Stimulated activated CD4-positive, alpha-beta T cell treated with anti-CD3 and anti-CD28 coated beads, Interleukin-15, amount 100 ng/mL, for 48 hours (primary cell): ENCODE measurements around the gene SLC41A3.
"Not testable (repeated sequence)": the region's sequence is repeated elsewhere in the genome, so short reads cannot be mapped to it uniquely, and the experiment has no call there.

ENCODE experiments used
- DNase-seq, 2 donors: peaks; one replicate each; pipeline ENCODE4 v3.0.0-alpha.2; 2020; ENCODE audit warnings: low read depth in 2 of 2

SLC41A3 gene

GRCh38 chr3:126082362-126083137 lies 1.4 kb downstream of the SLC41A3 start:
- no peak for DNase-seq

- no peak for DNase-seq
These were observed 2.1 kb downstream of the SLC41A3 start for GRCh38 chr3:126081618-126082361.

GRCh38 chr3:126080970-126081369 lies 3.0 kb downstream of the SLC41A3 start:
- no peak for DNase-seq

GRCh38 chr3:126078866-126079265 lies 5.1 kb downstream of the SLC41A3 start:
- DNase-seq: no peak

GRCh38 chr3:126077754-126078153 lies 6.2 kb downstream of the SLC41A3 start:
- no peak for DNase-seq

- DNase-seq: no peak
These were observed 7.8 kb downstream of the SLC41A3 start for GRCh38 chr3:126076140-126076539.

- no peak for DNase-seq
These were observed 13.8 kb downstream of the SLC41A3 start for GRCh38 chr3:126070146-126070545.

- DNase-seq: no peak
These were observed 16.0 kb downstream of the SLC41A3 start for GRCh38 chr3:126067959-126068358.

GRCh38 chr3:126066676-126067075 lies 17.2 kb downstream of the SLC41A3 start:
- DNase-seq: not testable (repeated sequence)

GRCh38 chr3:126065876-126066275 lies 18.0 kb downstream of the SLC41A3 start:
- no peak for DNase-seq

GRCh38 chr3:126064627-126065258 lies 19.2 kb downstream of the SLC41A3 start:
- DNase-seq: no peak

- DNase-seq: no peak
These were observed 20.5 kb downstream of the SLC41A3 start for GRCh38 chr3:126063358-126063965.

GRCh38 chr3:126061301-126062032 lies 22.5 kb downstream of the SLC41A3 start:
- DNase-seq: no peak

- no peak for DNase-seq
These were observed 23.2 kb downstream of the SLC41A3 start for GRCh38 chr3:126060613-126061145.

- DNase-seq: no peak
These were observed 25.3 kb downstream of the SLC41A3 start for GRCh38 chr3:126058666-126059065.

GRCh38 chr3:126057936-126058335 lies 26.0 kb downstream of the SLC41A3 start:
- no peak for DNase-seq

GRCh38 chr3:126057501-126057819 lies 26.5 kb downstream of the SLC41A3 start:
- no peak for DNase-seq

- no peak for DNase-seq
These were observed 27.0 kb downstream of the SLC41A3 start for GRCh38 chr3:126056681-126057500.

- no peak for DNase-seq
These were observed 27.8 kb downstream of the SLC41A3 start for GRCh38 chr3:126056088-126056487.

GRCh38 chr3:126054870-126055269 lies 29.1 kb downstream of the SLC41A3 start:
- DNase-seq: no peak
